Mucosa of descending colon (tissue), 3 donors: ENCODE data around the gene FAM228B. TPM values are rescaled to one million over a fixed set of nuclear protein-coding genes. Genes with fewer than 3 reads are reported as not detected.
A peak's percentile ranks its signal among the peaks of the same experiment; 100 is the strongest.

Source experiments
- ATAC-seq: fragments of 200-7000 bp; cut with Tn5 transposase; one replicate; pipeline ENCODE4 v1.9.1; 2020; ENCODE audit warnings: mild to moderate bottlenecking, moderate library complexity
- DNase-seq, 3 donors: peaks; one replicate each; pipeline ENCODE4 v3.0.0-alpha.2; 2020
- H3K36me3 ChIP-seq: fragments of 200-600 bp; one replicate; pipeline ENCODE4 v1.8.0; 2021; ENCODE audit warnings: low read depth, mild to moderate bottlenecking
- H3K4me1 ChIP-seq: fragments of 200-600 bp; one replicate; pipeline ENCODE4 v1.8.0; 2021; ENCODE audit warnings: low read depth, mild to moderate bottlenecking
- H3K4me3 ChIP-seq: fragments of 200-600 bp; one replicate; pipeline ENCODE4 v1.8.0; 2021; ENCODE audit warnings: mild to moderate bottlenecking
- H3K9me3 ChIP-seq: fragments of 200-600 bp; one replicate; pipeline ENCODE4 v1.8.0; 2021; ENCODE audit warnings: mild to moderate bottlenecking
- CTCF ChIP-seq: fragments of 200-600 bp; IDR thresholded peaks from one replicate; pipeline ENCODE4 v1.8.0; 2022; ENCODE audit warnings: antibody characterized with exemption, mild to moderate bottlenecking
- intact Hi-C, 2 donors: fragments of 100-400 bp; cut with DNase I in 1 of 2; cut with micrococcal nuclease in 1 of 2; formaldehyde crosslinking; loops; one replicate each; pipeline versions ENCODE4 v1.11.0 to v1.11.1; 2022; cut with DNase I, micrococcal nuclease
- total RNA-seq, 3 donors: library from RNA; stranded (reverse); fragmentation: NEBNext Ultra II Directional in 2 of 3; extraction: Animal tissue kit (Norgen Biotek cat#: 25700) in 2 of 3; gene quantifications; one replicate each; pipeline versions ENCODE4 v1.2.1 to v1.2.4, GENCODE V29; 2021 to 2023
- donor health status: DM: no; HTN: no; CAD: no; lungs with moderate emphysema.
- donor health status: DM: no; HTN: no; CAD: no.
- donor health status: DM: no; HTN: yes; CAD: no.

FAM228B gene
- total RNA-seq, 3 donors from 2014 or later, result 4.8 to 36.6 (median 7.8) TPM

GRCh38 chr2:24083567-24084385, 39.5 kb upstream of the FAM228B start:
- ATAC-seq (peak; percentile 84), DNase-seq (peak; percentile 94 to 97 (median 96))
- TF ChIP-seq CTCF, result no peak
- H3K9me3 ChIP-seq, result no peaks in the 10 kb centered on the region
- peaks cover 15% of the 10 kb centered on the region for H3K4me1 ChIP-seq
- intact Hi-C loops, result no loop called here
- H3K4me3 ChIP-seq, result no peak overlapping the region
- H3K36me3 ChIP-seq, result no peaks in the 10 kb centered on the region

GRCh38 chr2:24084386-24085199, 38.7 kb upstream of the FAM228B start, which contains the start of gene TP53I3:
Gene TP53I3, minus strand, starts transcription at chr2:24084834. Its CDS starts 508 bp downstream, at chr2:24084326.
- peak within 1 kb of the TSS; percentile 29 for H3K4me3 ChIP-seq
- TF ChIP-seq CTCF, result peak; percentile 98
- DNase-seq (peak; percentile 91 to 93 (median 92)), ATAC-seq (peak; percentile 88)
- H3K9me3 ChIP-seq, result no peaks in the 10 kb centered on the region
- H3K36me3 ChIP-seq, result no peaks in the 10 kb centered on the region
- H3K4me1 ChIP-seq, result peaks cover 15% of the 10 kb centered on the region
- intact Hi-C loops, result no loop called here

GRCh38 chr2:24085200-24085489, 38.1 kb upstream of the FAM228B start:
- no peak for TF ChIP-seq CTCF
- Histone ChIP-seq H3K36me3 (no peaks in the 10 kb centered on the region), H3K4me1 (peaks cover 15% of the 10 kb centered on the region), H3K4me3 (no peak overlapping the region), H3K9me3 (no peaks in the 10 kb centered on the region)
- ATAC-seq (no peak), DNase-seq (peak in 1 of 3 donors; percentile 74)
- intact Hi-C loops, result no loop called here

GRCh38 chr2:24086241-24086640, 37.0 kb upstream of the FAM228B start:
- H3K4me1 ChIP-seq, result peaks cover 15% of the 10 kb centered on the region
- no peak overlapping the region for H3K4me3 ChIP-seq
- no peak for TF ChIP-seq CTCF
- intact Hi-C loops, result no loop called here
- no peaks in the 10 kb centered on the region for H3K9me3 ChIP-seq
- ATAC-seq (no peak), DNase-seq (no peak)
- no peaks in the 10 kb centered on the region for H3K36me3 ChIP-seq

GRCh38 chr2:24087032-24087431, 36.2 kb upstream of the FAM228B start:
- H3K9me3 ChIP-seq, result no peaks in the 10 kb centered on the region
- no peaks in the 10 kb centered on the region for H3K36me3 ChIP-seq
- ATAC-seq (no peak), DNase-seq (no peak)
- no peak for TF ChIP-seq CTCF
- no peak overlapping the region for H3K4me3 ChIP-seq
- peaks cover 15% of the 10 kb centered on the region for H3K4me1 ChIP-seq
- intact Hi-C loops, result no loop called here
